Measurements from ENCODE around the gene FERMT3.
"Not testable (repeated sequence)": the region's sequence is repeated elsewhere in the genome, so short reads cannot be mapped to it uniquely, and the experiment has no call there.

FERMT3 gene

DNA sequence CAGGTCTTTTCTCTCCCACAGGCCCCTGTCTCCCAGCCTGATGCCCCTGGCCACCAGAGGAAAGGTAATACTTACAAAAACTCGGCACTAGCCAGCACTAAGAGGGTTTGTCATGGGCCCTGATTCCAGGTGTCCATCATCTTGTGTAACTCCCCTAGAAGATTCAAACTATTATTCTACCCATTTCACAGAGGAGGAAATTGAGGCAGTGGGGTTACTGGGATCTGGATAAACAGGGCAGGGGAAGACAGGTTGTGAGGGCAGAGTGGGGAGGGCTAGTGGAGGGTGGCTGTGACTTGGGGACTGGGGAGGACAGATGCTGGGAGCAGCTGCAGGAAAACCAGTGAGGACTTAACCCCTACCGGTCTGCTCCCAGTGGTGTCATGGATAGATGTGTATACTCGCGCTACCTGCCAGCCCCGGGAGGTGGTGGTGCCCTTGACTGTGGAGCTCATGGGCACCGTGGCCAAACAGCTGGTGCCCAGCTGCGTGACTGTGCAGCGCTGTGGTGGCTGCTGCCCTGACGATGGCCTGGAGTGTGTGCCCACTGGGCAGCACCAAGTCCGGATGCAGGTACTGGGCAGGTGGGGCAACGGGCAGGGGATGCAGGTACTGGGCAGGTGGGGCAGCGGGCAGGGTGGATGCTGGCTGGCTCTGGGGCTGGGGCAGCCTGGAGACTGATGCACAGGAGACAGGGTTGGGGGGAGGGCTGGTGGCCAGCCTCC lies 29.1 kb downstream of the FERMT3 start:
- no peak for DNase-seq (ENCODE audit: low read depth in 2 of 2)

DNA sequence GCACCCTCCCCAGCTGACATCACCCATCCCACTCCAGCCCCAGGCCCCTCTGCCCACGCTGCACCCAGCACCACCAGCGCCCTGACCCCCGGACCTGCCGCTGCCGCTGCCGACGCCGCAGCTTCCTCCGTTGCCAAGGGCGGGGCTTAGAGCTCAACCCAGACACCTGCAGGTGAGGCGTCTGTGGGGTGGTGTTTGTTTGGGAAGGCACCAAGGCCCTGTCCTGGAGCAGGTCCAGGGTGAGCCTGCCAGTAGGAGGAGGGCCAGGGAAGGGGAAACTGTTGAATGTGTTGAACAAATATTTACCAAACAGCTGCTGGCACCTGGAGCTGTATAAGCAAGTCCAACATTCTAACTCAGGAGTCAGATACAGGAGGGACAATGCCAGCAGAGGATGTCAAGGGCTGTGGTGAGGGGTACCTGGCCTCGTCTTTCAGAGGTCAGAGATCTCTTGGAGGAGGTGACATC lies 31.0 kb downstream of the FERMT3 start:
- no peak for DNase-seq (ENCODE audit: low read depth in 2 of 2)

- DNase-seq (ENCODE audit: low read depth in 2 of 2): no peak
These were observed 31.6 kb downstream of the FERMT3 start for GRCh38 chr11:64238076-64238475.

- DNase-seq (ENCODE audit: low read depth in 2 of 2): no peak
These were observed 32.5 kb downstream of the FERMT3 start for GRCh38 chr11:64238999-64239398.

DNA sequence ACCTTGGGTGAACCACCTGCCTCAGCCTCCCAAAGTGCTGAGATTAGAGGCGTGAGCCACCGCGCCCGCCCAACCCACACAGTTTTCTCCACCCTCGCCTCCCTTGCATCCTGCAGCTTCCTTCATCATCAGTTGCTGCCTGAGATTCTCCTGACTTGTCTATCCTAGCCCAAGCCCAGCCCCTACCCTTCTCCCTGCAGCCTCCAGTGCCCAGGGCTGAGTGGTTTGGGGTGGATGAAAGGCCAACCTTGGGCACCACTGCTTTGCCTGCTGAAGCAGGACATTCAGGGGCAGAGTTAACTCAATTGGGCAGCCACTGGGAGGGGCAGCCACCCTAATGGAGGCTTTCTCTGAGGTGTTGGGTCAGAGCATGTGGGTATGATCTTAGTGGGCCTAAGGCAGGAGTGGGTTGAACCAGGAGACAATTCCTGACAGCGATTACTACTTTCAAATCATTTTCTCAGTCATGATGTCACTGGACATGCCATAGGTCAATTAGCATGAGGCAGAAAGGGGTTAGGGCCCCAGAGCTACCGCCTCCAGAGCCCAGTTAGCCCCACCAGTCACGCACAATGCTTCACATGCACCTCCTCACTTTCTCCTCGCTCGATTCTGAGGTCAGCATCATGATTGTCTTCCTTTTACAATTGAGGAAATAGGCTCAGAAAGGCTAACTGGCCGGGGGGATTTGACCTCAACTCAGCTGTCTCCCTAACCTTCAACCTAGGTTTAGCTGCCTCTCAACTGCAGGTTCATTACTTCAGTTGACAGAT lies 33.3 kb downstream of the FERMT3 start:
- no peak for DNase-seq (ENCODE audit: low read depth in 2 of 2)

GRCh38 chr11:64240435-64241240 lies 34.1 kb downstream of the FERMT3 start, which contains the start of gene FKBP2:
Gene FKBP2 (plus strand): TSS chr11:64241095. CDS start chr11:64242388, 1,293 bp downstream.
- DNase-seq (ENCODE audit: low read depth in 2 of 2): peak; percentile 92 to 94

DNA sequence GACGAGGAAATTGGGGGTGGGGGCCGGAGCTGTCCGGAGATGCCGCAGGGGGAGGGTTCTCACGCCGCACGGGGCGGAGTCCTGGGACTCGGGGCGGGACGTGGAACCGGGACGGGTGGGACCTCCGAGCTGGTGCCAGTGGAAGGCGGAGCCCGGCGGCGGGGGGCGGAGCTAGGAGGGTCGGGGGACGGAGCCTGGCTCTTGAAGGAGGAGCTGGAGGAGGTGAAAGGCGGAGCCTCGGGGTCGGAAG lies 34.6 kb downstream of the FERMT3 start:
- peak; percentile 99 for DNase-seq (ENCODE audit: low read depth in 2 of 2)

GRCh38 chr11:64241491-64242374 lies 35.2 kb downstream of the FERMT3 start:
- no peak for DNase-seq (ENCODE audit: low read depth in 2 of 2)

GRCh38 chr11:64243236-64243854 lies 36.8 kb downstream of the FERMT3 start:
- no peak for DNase-seq (ENCODE audit: low read depth in 2 of 2)

- no peak for DNase-seq (ENCODE audit: low read depth in 2 of 2)
These were observed 37.6 kb downstream of the FERMT3 start for GRCh38 chr11:64244107-64244506.

GRCh38 chr11:64244966-64245365 lies 38.4 kb downstream of the FERMT3 start:
- DNase-seq (ENCODE audit: low read depth in 2 of 2): no peak

DNA sequence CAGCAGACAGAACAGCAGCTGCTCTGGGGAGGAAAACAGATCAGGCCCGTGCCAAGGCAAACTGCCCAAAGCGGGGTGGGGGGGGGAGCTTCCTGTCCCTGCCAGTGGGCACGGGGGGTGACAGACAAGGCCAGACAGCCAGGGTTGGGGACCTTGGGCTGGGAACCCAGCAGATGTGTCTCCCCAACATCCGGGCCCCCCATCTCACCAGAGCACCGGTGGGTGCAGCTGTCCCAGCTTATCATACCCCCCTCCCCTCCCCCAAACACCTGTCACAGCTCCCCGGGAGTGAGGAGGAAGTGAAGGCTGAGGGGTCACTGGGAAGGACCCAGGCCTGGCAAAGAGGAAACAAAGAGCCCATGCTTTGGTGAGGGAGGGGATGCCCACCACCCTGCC lies 38.9 kb downstream of the FERMT3 start:
- DNase-seq (ENCODE audit: low read depth in 2 of 2): no peak

GRCh38 chr11:64245797-64246620 lies 39.5 kb downstream of the FERMT3 start:
- DNase-seq (ENCODE audit: low read depth in 2 of 2): no peak

- not testable (repeated sequence) for DNase-seq (ENCODE audit: low read depth in 2 of 2)
These were observed 40.0 kb downstream of the FERMT3 start for GRCh38 chr11:64246621-64246870.

DNA sequence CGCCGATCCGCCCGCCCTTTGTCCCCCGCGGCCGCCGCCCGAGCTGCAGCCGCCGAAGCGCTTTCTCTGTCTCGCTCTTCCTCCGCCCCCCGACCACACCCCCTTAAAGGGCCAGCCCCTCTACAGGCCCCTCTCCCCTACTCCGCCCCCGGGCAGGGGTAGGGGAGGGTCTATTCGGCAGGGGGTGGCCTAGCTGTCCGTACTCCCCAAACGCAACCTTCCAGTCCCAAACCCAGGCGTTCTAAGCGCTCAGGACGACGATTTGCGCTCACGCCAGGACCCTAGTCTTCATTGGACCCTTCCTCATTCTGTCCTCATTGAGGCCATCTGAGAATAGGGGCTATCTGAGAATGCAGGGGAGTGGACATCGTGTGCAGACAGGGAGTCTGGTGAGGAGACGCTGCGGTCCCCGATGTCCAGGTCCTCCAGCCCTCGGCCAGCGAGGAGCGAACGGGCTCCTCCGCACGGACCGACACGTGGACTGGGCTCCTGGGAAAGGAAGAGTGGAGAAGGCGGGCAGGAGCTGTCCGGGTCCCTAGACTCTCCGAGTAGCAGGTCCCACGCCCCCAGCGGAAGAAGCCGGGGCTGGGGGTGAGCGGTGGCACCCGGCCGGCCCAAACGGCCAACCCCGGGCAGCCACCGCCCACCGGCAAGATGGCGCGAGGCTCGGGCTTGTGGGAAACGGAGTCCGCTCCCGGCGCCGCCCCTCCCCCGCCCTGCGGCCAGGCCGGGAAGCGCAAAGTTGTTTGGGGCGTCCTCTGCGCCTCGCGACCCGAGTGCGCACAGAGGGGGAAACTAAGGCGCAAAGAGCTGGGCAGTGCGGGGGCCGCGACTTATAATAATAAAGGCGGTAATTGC lies 40.6 kb downstream of the FERMT3 start, which contains the start of gene PPP1R14B:
Gene PPP1R14B (minus strand): TSS at position 73 of the 858 bp plus-strand sequence. CDS start 270 bp downstream, outside the sequence.
- no peak for DNase-seq (ENCODE audit: low read depth in 2 of 2)

DNA sequence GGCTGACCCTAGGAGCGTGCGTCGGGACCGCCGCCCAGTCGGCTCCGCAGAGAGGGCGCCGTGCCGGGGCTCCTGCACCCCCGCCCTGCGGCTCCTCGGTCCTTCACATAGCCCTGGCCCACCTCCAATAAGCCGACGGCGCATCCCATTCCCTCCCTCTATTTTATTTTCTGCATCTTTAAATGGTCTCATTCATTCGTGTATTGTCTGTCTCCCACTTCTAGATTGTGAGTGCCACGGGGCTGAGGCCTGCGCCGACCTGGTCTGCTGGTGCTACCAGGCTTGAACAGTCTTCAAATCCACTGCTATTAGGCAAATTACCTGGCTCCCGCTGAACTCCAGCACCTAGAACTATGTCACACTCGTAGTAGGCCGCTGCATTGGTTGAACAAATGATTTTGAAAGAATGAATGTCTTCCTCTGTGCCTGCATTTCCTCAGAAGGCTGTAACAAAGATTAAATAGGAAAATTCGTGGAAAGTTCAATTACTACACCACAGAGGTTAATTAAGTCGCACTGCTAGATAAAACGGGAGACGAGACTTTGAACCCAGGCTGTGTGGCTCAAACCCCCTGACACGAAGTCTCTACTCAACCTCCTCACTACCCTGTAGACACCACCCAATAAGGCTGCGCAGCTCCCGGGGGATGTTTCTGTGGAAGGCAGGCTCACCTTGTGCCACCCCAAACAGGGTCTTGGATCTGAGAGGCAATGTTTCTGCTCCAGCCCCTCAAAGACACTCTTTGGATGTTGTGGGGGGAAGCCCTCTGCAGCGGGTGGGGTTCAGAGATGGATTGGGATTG lies 41.4 kb downstream of the FERMT3 start:
- no peak for DNase-seq (ENCODE audit: low read depth in 2 of 2)

DNA sequence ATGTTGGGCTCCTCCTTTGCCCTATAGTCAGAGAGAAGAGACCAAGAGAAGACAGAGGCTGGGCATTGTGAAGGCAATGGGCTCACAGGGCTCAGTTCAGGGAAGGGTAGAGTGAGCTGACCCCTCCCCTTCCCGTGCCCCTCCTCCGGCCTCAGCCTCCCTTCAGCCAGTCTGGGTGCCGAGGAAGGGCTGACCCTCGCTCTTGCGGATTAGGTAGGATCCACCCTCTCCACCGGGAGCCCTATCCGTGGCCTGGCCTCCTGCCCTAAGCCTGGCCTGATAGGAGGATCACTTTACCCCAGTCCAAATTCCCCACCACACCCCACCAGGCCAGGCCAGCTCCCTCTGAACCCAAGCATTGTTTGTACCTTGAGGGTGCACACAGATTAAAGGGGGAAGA lies 42.1 kb downstream of the FERMT3 start:
- no peak for DNase-seq (ENCODE audit: low read depth in 2 of 2)

- DNase-seq (ENCODE audit: low read depth in 2 of 2): no peak
These were observed 42.5 kb downstream of the FERMT3 start for GRCh38 chr11:64249038-64249437.
